Spinal cord (tissue), 10 donors: Measurements from ENCODE around the gene ITFG1. TPM values are rescaled to one million over a fixed set of nuclear protein-coding genes. Genes with fewer than 3 reads are reported as not detected.
"Not testable (repeated sequence)": the region's sequence is repeated elsewhere in the genome, so short reads cannot be mapped to it uniquely, and the experiment has no call there.

Experiments
- DNase-seq, 6 donors: peaks; one replicate each; pipeline versions ENCODE4 v3.0.0 to v3.0.0-alpha.2; 2013 to 2015; ENCODE audit warnings: low spot score in 6 of 6, low read depth in 4 of 6
- H3K27ac ChIP-seq: one replicate; pipeline ENCODE4 v1.5.1; 2013; ENCODE audit warnings: low read depth, low read length, control low read depth
- H3K27me3 ChIP-seq: one replicate; pipeline ENCODE4 v1.6.1; 2013; ENCODE audit warnings: low read length; ENCODE audit not compliant: control insufficient read depth, insufficient read depth
- H3K36me3 ChIP-seq: one replicate; pipeline ENCODE4 v1.6.1; 2013; ENCODE audit warnings: low read length; ENCODE audit not compliant: control insufficient read depth, insufficient read depth
- H3K4me1 ChIP-seq: one replicate; pipeline ENCODE4 v1.6.1; 2013; ENCODE audit warnings: low read length; ENCODE audit not compliant: control insufficient read depth, insufficient read depth
- H3K4me3 ChIP-seq: one replicate; pipeline ENCODE4 v1.5.1; 2013; ENCODE audit warnings: low read depth, low read length, control low read depth
- H3K9me3 ChIP-seq: one replicate; pipeline ENCODE4 v1.6.1; 2013; ENCODE audit warnings: low read length; ENCODE audit not compliant: control insufficient read depth, insufficient read depth
- WGBS: methylation state at CpG from one replicate; pipeline ENCODE4 v1.1.5; 2013; ENCODE audit warnings: missing lambda C conversion rate; ENCODE audit not compliant: insufficient coverage; 5-methylcytosine and 5-hydroxymethylcytosine counted together
- polyA plus RNA-seq, 2 donors: library from polyadenylated mRNA; unstranded; fragments of 120-200 nt; gene quantifications; one replicate each; pipeline ENCODE4 v1.2.1, GENCODE V29; 2013; ENCODE audit not compliant: insufficient read length in 2 of 2
- total RNA-seq, 2 donors: library from RNA; depleted of rRNA in 1 of 2; stranded (reverse); fragments of 120-200 nt in 1 of 2; fragments of >200 nt in 1 of 2; gene quantifications; one replicate each; pipeline versions ENCODE4 v1.2.3 to v1.2.4, GENCODE V29; 2013 to 2014
- donor health status: healthy.

ITFG1 gene
- total and polyA plus RNA-seq, 4 donors: 96.6 to 180 (median 127) TPM

GRCh38 chr16:47363761-47364160 lies 97.1 kb downstream of the ITFG1 start:
- H3K4me3 ChIP-seq: no peak overlapping the region
- no peaks in the 10 kb centered on the region for H3K27me3 ChIP-seq
- H3K27ac ChIP-seq: no peak overlapping the region
- no CpG with 5 or more reads among the region's 1 CpG for WGBS
- DNase-seq: no peak
- no peaks in the 10 kb centered on the region for H3K4me1 ChIP-seq
- no peaks in the 10 kb centered on the region for H3K9me3 ChIP-seq
- no peaks in the 10 kb centered on the region for H3K36me3 ChIP-seq

GRCh38 chr16:47359478-47359877 lies 101.4 kb downstream of the ITFG1 start:
- Histone ChIP-seq H3K4me3 (no peak overlapping the region), H3K4me1 (no peaks in the 10 kb centered on the region), H3K36me3 (no peaks in the 10 kb centered on the region), H3K9me3 (peaks cover under 1% of the 10 kb centered on the region), H3K27me3 (no peaks in the 10 kb centered on the region), H3K27ac (no peak overlapping the region)
- WGBS: 53% methylated on average over 2 of the region's 2 CpGs
- peak in 4 of 6 donors; percentile 13 to 47 (median 34) for DNase-seq

- H3K27ac ChIP-seq: no peak overlapping the region
- DNase-seq: no peak
- no peak overlapping the region for H3K4me3 ChIP-seq
- H3K36me3 ChIP-seq: no peaks in the 10 kb centered on the region
- no peaks in the 10 kb centered on the region for H3K4me1 ChIP-seq
- no peaks in the 10 kb centered on the region for H3K27me3 ChIP-seq
- 100% methylated on average over 1 of the region's 2 CpGs for WGBS
- peaks cover 2% of the 10 kb centered on the region for H3K9me3 ChIP-seq
Measured at GRCh38 chr16:47358816-47359215, 102.0 kb downstream of the ITFG1 start.

DNA sequence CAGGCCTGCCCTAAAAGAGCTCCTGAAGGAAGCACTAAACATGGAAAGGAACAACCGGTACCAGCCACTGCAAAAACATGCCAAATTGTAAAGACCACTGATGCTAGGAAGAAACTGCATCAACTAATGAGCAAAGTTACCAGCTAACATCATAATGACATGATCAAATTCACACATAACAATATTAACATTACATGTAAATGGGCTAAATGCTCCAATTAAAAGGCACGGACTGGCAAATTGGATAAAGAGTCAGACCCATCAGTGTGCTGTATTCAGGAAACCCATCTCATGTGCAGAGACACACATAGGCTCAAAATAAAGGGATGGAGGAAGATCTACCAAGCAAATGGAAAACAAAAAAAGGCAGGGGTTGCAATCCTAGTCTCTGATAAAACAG lies 111.8 kb downstream of the ITFG1 start:
- not testable (repeated sequence) for H3K9me3 ChIP-seq, DNase-seq, H3K27ac ChIP-seq, H3K4me3 ChIP-seq, H3K36me3 ChIP-seq, H3K4me1 ChIP-seq, H3K27me3 ChIP-seq
- WGBS: no CpG with 5 or more reads among the region's 2 CpGs

- H3K4me3 ChIP-seq, H3K9me3 ChIP-seq, H3K27ac ChIP-seq, DNase-seq, H3K4me1 ChIP-seq, H3K27me3 ChIP-seq, H3K36me3 ChIP-seq: not testable (repeated sequence)
- WGBS: 97% methylated on average over 21 of the region's 23 CpGs
Measured at GRCh38 chr16:47347021-47347696, 113.7 kb downstream of the ITFG1 start.

DNA sequence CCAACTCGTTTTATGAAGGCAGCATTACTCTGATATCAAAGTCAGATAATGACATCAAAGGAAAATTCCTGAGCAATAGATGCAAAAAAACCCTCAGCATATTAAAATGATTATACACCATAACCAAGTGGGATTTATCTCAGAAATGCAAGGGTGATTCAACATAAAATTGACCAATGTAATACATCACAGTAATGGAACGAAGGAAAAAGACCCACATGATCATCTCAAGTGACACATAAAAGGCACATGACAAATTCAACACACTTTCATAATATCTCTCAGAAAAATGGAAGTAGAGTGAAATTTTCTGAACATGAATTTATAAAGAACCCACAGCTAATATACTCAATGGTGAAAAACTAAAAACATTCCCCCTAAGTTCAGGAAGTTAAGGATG lies 118.8 kb downstream of the ITFG1 start:
- no peaks in the 10 kb centered on the region for H3K4me1 ChIP-seq
- no peak overlapping the region for H3K27ac ChIP-seq
- H3K4me3 ChIP-seq: no peak overlapping the region
- no peak for DNase-seq
- H3K36me3 ChIP-seq: peaks cover 3% of the 10 kb centered on the region
- no CpG with 5 or more reads among the region's 2 CpGs for WGBS
- no peaks in the 10 kb centered on the region for H3K27me3 ChIP-seq
- peaks cover 2% of the 10 kb centered on the region for H3K9me3 ChIP-seq

DNA sequence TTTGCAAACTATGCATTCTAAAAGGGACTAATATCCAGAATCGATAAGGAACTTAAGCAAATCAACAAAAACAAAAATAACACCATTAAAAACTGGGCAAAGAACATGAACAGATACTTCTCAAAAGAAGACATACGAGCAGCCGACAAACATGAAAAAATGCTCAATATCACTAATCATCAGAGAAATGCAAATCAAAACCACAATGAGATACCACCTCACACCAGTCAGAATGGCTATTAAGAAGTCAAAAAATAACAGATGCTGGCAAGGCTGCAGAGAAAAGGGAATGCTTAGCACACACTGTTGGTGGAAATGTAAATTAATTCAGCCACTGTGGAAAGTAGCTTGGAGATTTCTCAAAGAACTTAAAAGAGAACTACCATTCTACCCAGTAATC lies 130.3 kb downstream of the ITFG1 start:
- H3K27ac ChIP-seq, H3K36me3 ChIP-seq, H3K9me3 ChIP-seq, DNase-seq, H3K4me3 ChIP-seq, H3K4me1 ChIP-seq, H3K27me3 ChIP-seq: not testable (repeated sequence)
- no CpG with 5 or more reads among the region's 3 CpGs for WGBS

DNA sequence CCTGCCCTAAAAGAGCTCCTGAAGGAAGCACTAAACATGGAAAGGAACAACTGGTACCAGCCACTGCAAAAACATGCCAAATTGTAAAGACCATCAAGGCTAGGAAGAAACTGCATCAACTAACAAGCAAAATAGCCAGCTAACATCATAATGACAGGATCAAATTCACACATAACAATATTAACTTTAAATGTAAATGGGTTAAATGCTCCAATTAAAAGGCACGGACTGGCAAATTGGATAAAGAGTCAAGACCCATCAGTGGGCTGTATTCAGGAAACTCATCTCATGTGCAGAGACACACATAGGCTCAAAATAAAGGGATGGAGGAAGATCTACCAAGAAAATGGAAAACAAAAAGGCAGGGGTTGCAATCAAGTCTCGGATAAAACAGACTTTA lies 136.6 kb downstream of the ITFG1 start:
- DNase-seq, H3K27me3 ChIP-seq, H3K27ac ChIP-seq, H3K9me3 ChIP-seq, H3K4me1 ChIP-seq, H3K4me3 ChIP-seq, H3K36me3 ChIP-seq: not testable (repeated sequence)
- WGBS: no CpG with 5 or more reads among the region's 2 CpGs

- DNase-seq: no peak
Measured at GRCh38 chr16:47323241-47323640, 137.6 kb downstream of the ITFG1 start.

DNA sequence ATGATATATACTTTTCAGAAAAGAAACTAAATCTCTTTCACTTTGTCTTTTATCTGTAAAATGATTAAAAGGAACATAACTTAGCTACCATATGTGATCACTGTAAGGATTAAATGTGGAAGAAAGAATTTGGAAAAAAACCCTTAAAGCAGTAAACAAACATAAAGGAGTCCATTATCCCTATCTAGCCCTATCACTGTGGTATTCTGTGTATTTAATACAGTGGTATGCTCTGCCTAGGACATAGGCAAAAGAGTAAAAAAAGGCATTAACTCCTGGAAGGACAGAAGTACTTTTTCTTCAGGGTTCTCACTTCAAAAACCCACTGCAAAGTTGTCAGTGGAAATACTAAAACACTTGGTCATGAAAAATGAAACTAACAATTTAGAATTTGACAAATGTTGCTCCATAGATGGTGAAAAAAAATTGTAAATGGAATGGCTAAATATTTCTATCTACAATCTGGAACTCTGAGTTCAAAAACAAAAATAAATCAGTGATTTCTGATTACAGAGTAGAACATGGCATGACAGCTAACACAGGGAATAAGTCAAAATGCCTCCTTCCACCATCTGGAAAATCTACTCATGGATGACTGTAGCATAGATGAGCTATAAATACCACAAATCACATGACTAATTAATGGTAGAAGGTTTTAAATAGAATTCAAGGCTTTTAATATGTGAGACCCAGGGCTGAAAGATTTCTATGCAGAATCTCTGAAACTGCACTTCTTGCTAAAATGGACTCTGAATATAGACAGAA lies 140.1 kb downstream of the ITFG1 start:
- Histone ChIP-seq H3K4me1 (peaks cover 3% of the 10 kb centered on the region), H3K9me3 (no peaks in the 10 kb centered on the region), H3K27ac (no peak overlapping the region), H3K36me3 (no peaks in the 10 kb centered on the region), H3K27me3 (no peaks in the 10 kb centered on the region), H3K4me3 (no peak overlapping the region)
- peak in 2 of 6 donors; percentile 6 to 10 for DNase-seq

More at GRCh38 chr16:47323241-47323640, 137.6 kb downstream of the ITFG1 start:
- H3K27ac ChIP-seq: no peak overlapping the region
- no peaks in the 10 kb centered on the region for H3K27me3 ChIP-seq
- H3K4me3 ChIP-seq: no peak overlapping the region
- H3K4me1 ChIP-seq: no peaks in the 10 kb centered on the region
- no peaks in the 10 kb centered on the region for H3K36me3 ChIP-seq
- no peaks in the 10 kb centered on the region for H3K9me3 ChIP-seq
